GM12892 (cell line): Measurements from ENCODE around the gene GPATCH3.

Experiments
- POLR2A ChIP-seq: IDR thresholded peaks from 2 replicates; pipeline ENCODE4 v1.6.1; 2011; ENCODE audit warnings: low read depth, low read length, control low read depth
- POLR2AphosphoS5 ChIP-seq: IDR thresholded peaks from 2 replicates; pipeline ENCODE4 v1.6.1; 2011; ENCODE audit warnings: low read depth, low read length, control low read depth
- TAF1 ChIP-seq: IDR thresholded peaks from 2 replicates; pipeline ENCODE4 v1.6.1; 2011; ENCODE audit warnings: low read depth, mild to moderate bottlenecking, control low read depth, low read length, borderline replicate concordance

DNA sequence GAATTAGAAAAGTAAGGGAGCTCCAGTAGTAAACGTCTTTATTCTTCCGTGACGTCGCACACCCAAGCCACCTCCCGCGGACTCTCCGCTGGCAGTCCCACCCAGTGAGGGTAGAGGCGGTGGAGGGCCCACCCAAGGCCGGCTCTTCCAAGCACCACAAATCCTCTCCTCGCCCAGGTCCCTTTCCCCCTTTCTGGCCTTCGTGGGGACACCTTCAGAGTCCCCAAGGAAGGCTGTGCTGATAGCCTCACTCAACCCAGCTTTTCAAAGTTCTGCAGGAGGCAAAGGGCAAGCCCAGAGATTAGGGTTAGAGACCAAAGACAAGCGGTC lies 9.8 kb downstream of the GPATCH3 start:
- TF ChIP-seq POLR2A (no peak), POLR2AphosphoS5 (no peak), TAF1 (no peak)
